ENCODE measurements around the gene ZDHHC7. TPM values are rescaled to one million over a fixed set of nuclear protein-coding genes. Genes with fewer than 3 reads are reported as not detected.
"Not testable (repeated sequence)": the region's sequence is repeated elsewhere in the genome, so short reads cannot be mapped to it uniquely, and the experiment has no call there.

Gene ZDHHC7
- total RNA-seq, 1 donor from 2014 or later, result 29.5 TPM

DNA sequence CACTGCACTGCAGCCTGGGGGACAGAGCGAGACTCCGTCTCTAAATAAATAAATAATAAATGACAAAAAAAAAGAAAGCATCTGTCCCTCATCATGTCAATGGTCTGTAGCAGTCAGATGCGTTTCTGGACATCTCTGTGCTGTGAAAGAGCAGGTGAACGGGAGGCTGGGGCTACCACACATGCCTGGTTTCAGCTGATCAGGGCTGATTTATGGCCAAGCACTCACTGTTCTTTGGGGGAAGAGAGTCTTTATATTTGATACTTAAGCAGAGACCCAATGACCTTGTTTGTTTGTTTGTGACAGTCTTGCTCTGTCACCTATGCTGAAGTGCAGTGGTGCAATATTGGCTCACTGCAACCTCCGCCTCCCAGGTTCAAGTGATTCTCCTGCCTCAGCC is 33.7 kb upstream of the ZDHHC7 start:
- intact Hi-C loops (cut with micrococcal nuclease), result no loop called here

DNA sequence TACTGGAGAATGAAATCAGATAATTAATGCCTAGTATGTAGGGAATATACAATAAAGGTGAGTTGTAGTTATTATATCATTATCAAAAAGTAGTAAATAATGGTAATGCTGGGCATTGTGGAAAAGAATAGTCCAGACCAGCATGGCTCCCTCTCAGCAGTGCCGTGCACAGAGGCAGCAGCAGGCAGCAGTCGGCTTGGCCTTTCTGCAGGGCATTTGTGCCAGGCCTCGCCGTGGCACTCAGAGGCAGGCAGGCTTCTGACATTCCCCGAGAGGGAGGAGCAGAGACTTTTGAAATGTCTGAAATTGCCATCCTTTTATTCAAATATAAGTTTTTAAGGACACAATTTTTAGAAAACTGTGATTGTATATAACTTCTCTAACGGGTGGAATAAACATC is 31.3 kb upstream of the ZDHHC7 start:
- intact Hi-C loops (cut with micrococcal nuclease), result no loop called here

DNA sequence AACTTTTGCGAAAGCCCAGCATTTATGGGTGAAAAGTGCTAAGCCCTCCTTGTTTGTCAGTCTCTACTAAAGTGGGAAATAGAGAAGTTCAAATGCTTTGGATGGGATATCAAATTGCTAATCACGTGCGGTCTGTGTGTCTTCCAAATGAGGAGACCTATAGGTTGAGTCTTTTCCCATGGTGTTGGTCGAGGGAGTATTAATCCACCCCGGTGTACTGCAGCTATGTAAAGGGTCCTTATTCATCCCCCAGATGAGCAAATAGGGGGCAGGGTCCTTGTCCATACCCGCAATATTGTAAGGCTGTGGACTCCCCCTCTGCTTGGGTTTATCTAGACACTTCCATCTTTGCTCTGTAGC is 30.8 kb upstream of the ZDHHC7 start:
- intact Hi-C loops (cut with micrococcal nuclease), result no loop called here

DNA sequence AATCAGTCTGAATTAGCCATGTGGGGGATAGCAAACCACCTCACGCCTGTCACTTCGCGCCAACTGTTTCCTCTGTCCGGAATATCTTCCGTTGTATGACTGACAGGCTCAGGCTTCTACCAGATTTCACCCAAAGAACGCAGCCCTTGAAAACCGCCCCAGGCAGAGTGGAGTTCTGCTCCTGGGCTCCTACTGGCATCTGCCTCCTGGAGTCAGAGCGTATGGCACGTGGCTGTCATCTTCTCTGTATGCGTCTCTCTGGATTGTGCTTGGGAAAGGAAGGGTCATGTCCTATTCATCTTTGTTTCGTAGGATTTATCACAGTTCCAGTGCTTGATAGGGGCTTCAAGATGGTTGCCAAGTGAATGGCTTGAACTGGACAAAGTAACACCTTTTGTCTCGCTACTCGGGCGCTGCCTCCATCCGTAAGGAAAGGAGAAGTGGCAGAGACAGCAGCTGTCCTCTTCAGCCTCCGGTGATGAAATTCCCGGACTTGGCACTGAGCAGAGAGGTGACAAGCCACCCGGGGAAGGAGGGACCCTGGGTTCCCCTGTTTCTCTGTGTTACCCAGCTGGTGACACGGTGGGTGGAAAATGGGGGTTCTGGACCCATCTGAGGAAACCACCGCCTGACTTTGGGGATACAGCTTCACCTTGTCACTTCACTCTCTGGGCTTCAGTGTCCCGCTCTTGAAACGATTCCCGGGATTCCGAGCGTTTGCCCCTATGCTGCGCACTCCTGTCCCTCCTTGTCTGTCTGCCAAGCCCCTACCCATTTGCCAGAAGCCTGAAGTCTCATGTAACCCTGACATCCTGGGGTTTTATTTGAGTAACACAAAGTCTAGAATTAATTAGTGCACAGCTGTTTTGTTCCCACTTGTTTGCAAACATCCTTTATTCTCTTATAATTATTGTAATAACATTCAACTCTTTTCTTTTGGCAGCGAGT is 30.2 kb upstream of the ZDHHC7 start:
- intact Hi-C loops (cut with micrococcal nuclease), result no loop called here

DNA sequence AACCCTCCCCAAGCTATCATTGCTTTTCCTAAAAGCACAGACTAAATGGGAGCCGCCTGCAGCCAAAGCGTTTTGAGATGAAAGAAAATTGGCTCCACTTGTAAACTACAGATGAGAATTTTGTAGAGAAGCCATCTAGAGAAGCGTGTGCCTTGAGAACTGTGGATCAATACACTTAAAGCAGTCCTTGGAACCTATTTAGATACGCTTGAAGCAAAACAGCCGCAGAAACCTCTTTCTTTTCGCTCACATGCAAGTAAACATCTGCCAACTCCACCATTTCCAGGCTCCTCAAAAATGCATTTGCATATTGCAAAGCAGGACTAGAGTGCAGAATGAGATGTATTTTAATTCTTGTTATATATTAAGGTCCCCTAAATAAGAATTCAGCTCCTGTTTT is 29.4 kb upstream of the ZDHHC7 start:
- intact Hi-C loops (cut with micrococcal nuclease), result no loop called here

DNA sequence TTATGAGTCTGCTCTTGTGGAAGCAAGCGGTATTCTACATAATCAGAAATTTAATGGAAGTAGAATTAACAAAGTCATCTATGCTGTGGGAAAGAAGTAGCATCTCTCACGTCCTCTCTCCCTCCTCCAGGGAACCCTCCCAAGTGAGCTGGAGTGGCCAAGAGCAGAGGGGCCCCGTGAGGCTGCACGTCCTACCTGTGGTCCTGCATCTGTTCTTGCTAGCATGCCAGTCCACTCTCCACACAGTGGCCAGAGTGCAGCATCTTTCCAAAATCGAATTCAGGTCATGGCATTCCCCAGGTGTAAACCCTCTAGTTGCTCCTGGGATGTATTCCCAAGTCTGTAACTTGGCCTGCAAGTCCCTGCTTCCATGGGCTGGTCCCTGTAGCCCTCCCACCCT is 26.4 kb upstream of the ZDHHC7 start:
- intact Hi-C loops (cut with micrococcal nuclease), result no loop called here

DNA sequence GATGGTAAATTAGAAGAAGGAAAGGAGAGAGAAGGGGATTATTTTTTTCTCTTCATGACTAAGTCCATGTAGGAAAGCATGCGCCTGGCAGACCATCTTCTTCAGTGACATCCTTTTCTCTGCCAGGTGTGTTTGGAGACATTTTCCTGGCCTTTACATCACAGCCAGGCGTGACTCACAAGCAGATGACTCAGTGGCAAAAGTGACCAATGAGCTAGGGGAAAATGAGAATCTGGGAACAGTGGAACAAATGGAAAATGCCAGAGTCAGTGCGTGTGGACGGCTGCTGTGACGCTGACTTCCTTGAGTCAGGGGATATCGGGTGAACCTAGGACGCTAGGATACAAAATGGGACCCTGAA is 25.7 kb upstream of the ZDHHC7 start:
- intact Hi-C loops (cut with micrococcal nuclease), result no loop called here

DNA sequence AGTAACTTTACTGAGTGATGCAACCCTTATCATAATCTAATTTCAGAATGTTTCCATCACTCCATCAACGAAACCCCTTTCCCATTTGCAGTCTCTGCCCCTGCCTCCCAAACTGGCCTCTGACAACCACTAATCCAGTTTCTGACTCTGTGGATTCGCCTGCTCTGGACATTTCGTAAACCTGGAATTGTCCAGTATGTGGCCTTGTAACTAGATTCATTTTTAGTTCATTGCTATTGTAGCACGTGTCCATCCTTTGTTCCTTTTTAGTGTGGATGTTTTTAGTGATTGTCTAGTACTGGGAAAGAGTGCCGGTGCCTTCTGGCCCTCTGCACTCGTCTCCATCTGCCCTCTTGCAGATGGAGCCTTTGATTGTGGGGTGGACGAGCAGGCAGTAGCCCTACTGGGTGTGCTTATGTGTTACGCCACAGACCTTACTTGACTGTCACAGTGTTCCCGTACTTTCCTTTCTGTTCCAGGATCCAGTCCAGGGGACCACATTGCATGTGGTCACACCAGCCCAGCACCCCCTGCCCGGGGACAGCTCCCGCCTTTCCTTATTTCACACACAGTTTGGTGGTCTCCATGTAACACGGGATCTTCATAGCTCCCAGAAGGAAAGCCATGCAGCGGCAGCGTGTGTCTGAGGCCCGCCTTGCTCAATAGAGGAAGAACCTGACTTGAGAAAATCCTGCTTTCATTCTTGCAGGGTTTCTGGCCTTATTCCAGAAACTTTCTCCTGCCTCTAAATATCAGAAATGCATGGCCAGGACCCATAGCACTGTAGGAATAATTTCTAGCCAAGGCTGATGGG is 25.1 kb upstream of the ZDHHC7 start:
- intact Hi-C loops (cut with micrococcal nuclease), result no loop called here

DNA sequence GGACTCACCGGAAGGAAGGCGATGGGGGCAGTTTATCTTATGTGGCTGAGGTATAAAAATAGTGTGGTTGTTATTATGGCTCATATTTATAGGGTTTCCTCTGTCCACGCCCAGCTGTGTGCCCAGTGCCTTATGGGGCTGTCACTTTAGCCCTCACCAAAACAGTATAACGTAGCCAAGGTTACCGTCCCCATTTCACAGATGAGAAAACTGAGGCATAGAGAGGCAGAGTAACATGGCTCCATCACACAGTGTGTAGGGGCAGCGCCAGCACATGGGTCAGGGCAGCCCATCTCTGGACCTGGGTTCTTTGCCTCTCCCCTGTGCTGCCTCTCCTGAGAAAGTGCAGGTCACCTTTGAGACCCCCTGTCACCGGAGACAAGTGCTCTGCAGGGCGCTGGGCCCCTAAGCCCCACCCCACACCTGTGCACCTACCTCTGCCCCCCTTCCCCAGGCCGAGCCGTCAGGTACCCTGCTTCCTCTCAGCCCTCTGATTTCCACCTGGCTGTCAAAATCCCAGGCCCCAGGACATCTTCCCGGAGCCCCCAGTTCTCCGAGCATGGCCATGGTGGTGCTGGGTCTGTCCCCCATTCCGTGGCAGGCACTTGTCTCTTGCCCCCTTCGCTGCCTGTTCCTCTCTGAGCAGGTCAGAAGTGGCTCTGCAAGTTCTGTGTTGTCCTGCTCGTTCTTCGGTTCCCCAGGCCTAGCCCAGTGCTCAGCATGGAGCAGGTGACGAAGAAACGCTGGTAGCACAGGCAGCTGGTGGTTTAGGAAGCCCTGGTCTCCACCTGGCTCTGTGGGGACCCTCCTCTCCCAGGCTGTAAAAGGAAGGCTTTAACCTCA is 23.5 kb upstream of the ZDHHC7 start:
- intact Hi-C loops (cut with micrococcal nuclease), result no loop called here

DNA sequence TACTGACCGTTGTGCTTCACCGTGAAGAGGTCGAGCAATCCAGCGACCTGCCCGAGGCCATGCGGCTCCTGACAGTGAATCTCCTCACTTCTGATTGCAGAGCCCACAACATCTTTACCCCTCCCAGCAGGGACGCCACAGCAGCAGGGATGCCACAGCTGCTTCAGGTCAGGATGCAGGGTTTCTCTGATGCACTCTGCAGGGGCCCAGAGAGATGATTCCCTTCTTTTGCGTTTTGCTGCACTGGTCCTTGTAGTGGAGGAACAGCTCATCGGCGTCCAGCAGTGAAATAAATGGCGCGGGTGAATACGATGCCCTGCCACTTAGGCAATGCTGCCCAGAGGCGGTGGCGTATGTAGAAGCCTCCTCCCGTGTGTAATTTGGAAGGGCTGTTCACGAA is 21.8 kb upstream of the ZDHHC7 start:
- intact Hi-C loops (cut with micrococcal nuclease), result no loop called here

DNA sequence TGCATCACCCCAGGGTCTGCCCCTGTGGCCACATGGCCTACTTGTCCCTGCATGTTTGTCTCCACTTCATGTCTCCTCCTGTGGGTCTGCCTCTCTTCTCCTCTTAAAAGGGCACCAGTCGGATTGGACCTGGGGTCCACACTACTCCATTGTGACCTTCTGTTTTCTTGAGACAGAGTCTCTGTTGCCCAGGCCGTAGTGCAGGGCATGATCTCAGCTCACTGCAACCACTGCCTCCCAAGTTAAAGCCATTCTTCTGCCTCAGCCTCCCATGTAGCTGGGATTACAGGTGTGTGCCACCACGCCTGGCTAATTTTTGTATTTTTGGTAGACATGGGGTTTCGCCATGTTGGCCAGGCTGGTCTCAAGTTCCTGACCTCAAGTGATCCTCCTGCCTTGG is 20.9 kb upstream of the ZDHHC7 start:
- intact Hi-C loops (cut with micrococcal nuclease), result not testable (repeated sequence)

DNA sequence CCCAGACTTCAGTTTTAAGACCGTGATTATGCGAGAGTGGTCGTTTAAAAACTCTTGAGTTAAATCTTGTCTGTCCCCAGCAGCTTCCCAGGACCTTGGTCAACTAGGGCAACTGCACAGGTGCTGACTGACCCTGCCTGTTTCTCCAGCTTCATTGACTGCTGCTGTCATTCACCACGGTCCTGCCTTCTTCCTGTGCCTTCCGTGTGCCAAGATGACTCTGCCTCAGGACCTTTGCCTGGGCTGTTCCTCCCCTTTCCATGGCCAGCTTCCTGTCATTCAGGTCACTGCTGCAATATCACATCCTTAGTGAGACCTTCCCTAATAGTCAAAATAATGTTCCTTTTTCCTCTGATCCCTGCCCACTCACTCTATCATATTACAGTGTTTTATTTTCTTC is 20.1 kb upstream of the ZDHHC7 start:
- intact Hi-C loops (cut with micrococcal nuclease), result no loop called here

DNA sequence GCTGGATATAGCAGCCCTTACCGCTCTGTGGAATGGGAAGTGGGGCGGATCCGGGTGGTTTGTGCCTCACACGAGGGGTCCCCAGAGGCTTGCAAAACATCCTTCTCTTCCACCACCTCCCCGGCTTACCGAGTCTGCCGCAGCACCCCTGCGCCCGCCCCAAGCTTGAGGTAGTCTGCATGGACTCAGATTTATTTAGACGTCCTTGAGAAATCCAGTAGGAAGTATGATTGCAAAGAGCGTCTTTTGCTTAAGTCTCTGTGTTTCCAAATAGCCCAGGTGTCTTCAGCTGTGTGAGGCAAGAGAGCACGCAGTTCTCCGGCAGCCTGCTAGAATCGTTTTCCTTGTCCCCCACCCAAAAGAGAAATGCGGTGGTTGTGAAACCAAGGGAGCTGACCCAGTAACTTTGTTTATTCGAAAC is 18.7 kb upstream of the ZDHHC7 start:
- intact Hi-C loops (cut with micrococcal nuclease), result loop anchor here (1.0 to 5.0 kb wide), 4 partner anchors 25 to 525 kb away; no protein-coding TSS in a partner anchor

DNA sequence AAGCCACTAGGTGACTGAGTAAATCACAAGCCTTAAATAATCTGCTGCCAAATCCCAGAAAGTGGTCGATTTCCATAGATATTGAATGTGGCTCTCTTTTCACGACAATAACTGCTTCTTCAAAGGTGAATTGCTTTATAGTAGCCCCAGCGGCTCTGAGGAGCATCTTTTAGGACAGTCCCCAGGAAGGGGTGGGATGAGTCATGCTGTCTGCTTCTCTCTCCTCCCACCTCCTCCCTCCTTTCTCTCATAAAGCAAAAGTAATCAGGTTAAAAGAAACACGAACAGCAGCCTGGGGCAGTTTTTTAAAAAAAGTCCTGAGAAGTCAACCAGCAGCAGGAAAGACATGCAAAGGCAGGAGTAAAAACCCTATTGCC is 18.1 kb upstream of the ZDHHC7 start:
- intact Hi-C loops (cut with micrococcal nuclease), result loop anchor here (1.0 to 5.0 kb wide), 4 partner anchors 26 to 525 kb away; no protein-coding TSS in a partner anchor

DNA sequence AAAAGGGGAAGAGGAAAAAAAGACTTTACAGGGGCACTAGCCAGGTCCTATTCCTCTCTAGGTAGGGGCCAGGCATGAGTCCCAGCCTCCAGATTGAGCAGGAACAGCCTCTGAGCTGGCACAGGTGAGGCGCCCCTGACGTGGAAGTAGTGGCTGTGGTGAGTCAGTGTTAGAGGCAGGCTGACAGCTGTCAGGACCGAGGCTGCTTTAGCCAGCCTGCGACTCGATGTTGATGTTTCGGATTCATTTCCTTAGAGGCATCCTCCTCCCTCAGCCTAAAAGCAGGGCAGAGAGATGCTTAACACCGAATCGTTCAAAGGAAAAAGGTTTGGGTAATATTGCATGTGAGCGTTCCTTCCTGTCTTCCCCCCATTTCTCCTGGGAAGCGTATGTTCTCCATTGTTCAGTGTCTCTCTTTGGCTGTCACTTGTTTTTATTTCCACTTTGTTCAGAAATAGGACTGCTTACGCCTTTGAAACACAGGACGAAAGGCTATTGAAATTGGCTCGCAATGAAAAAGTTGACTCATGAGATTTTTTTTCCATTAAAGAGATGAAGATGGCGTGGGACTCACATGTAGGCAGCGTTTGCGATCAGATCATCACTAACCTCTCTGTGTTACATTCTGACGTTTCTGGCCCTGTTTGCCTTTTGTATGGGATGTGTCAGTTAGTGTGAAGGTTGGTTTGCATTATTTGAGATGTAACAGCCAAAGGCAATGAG is 17.5 kb upstream of the ZDHHC7 start:
- intact Hi-C loops (cut with micrococcal nuclease), result loop anchor here (1.0 to 5.0 kb wide), 4 partner anchors 26 to 526 kb away; no protein-coding TSS in a partner anchor

DNA sequence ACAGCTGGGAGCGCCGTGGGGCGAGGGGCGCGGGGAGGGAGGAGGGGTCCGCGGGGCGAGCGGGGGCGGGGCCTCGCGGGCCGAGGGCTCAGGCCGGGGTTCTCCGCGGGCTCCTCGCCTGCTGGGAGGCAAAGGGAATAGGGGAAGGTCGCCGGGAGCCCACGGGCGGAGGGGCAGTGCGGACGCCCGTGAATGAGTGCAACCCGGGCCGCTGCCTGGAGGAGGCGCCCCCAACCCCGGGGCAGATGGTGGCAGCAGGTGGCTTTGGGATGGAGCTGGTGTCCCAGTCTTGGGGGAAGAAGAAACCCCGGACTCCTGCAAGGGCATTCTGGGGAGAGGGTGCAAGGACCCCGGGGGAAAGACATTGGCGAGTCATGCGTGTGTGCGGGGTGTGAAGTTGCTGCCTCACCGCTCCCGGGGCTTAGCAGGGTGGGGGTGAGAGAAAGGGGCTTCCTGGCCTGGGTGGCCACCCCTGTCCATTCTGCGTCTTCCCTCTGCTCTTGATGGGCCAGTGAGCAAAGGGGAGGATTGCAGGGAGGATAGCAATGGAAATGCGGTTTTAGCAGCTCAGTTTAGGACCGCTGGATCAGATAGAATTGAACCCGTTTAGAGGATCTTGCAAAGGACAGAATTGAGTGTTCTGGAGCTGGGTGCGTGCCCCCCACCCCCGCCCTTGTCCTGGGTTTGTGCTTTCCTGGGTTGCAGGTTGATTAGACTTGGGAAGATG is 16.8 kb upstream of the ZDHHC7 start:
- intact Hi-C loops (cut with micrococcal nuclease), result loop anchor here (1.0 to 5.0 kb wide), 3 partner anchors 17 to 527 kb away; partner anchors contain the start of gene ZDHHC7

DNA sequence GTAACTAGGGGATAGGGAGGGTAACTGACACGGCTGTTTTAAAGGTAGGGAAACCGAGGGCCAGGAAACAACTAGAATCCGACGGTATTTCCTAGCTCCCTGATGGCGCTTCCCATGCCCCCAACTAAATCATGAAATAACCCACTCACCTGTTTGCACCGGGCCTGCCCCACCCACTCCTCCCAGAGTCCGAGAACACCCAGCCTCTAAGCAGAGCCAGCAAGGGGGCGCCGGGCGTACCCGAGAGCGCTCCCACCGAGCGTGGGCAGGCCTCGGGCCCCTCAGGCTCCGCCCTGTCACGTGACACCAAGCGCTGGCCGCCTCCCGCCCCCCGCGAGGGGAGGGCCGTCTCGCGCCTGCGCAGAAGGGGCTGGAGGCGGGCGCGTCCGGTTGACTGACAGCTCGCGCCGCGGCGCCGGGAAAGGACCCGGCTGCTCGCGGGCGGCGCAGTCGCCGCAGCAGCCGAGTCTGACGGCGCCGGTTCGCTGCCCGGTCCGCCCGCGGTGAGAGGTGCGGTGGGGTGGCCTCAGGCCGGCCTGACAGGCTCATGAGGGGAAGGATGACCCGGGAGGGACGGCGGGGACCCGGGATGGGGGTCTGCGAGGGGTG is 16.1 kb upstream of the ZDHHC7 start, which contains the start of gene KIAA0513:
TSS of gene KIAA0513 (plus strand) at position 447 of the 609 bp plus-strand sequence. CDS start 39,277 bp downstream, outside the sequence.
- intact Hi-C loops (cut with micrococcal nuclease), result loop anchor here (1.0 to 5.0 kb wide), 2 partner anchors 16 to 280 kb away; partner anchors contain the start of gene ZDHHC7

DNA sequence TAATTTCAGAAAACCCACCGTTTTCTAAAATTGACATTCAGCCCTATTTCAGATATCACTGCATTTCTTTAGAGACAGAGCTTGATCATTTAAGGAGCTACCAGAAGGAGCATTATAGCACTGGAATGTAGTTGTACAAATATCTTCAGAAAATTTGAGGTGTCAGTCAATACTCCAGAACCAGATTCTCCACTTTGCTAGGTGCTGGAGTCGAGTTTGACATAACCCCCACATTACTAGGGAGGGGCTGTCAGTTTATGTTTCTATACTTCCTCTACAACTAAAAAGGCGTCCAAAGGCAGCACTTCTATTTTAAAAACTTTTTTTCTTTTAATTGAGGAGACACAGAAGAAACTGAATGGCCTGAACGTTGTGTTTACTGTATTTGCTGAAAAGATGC is 15.4 kb upstream of the ZDHHC7 start:
- intact Hi-C loops (cut with micrococcal nuclease), result loop anchor here (1.0 to 5.0 kb wide), 2 partner anchors 15 to 281 kb away; partner anchors contain the start of gene ZDHHC7

Data from T-helper 2 cell treated with Interferon-gamma antibody and Interleukin-4, amounts not matched to agents 100 ng/mL and 5 ng/mL, for 36 hours (primary cell).